ENCODE data around the gene CACNA1B.
"Not testable (repeated sequence)": the region's sequence is repeated elsewhere in the genome, so short reads cannot be mapped to it uniquely, and the experiment has no call there.

Gene CACNA1B

GRCh38 chr9:137877506-137878122 is at the start of gene CACNA1B:
TSS of gene CACNA1B (plus strand) at chr9:137877782. CDS start at chr9:137877934, 152 bp downstream.
- not testable (repeated sequence) for DNase-seq

- DNase-seq = no peak
Measured at GRCh38 chr9:137827908-137828526, 49.6 kb upstream of the CACNA1B start.

- no peak for DNase-seq
Measured at GRCh38 chr9:137828527-137829259, 48.9 kb upstream of the CACNA1B start.

- DNase-seq = no peak
Measured at GRCh38 chr9:137829260-137829996, 48.2 kb upstream of the CACNA1B start.

- DNase-seq = no peak
Measured at GRCh38 chr9:137832191-137832700, 45.3 kb upstream of the CACNA1B start.

GRCh38 chr9:137832830-137833590 is 44.6 kb upstream of the CACNA1B start:
- DNase-seq = no peak

- DNase-seq = no peak
Measured at GRCh38 chr9:137833721-137834613, 43.6 kb upstream of the CACNA1B start.

GRCh38 chr9:137834846-137835546 is 42.6 kb upstream of the CACNA1B start:
- DNase-seq = no peak

- no peak for DNase-seq
Measured at GRCh38 chr9:137836151-137836830, 41.3 kb upstream of the CACNA1B start.

- DNase-seq = no peak
Measured at GRCh38 chr9:137836831-137837241, 40.7 kb upstream of the CACNA1B start.

GRCh38 chr9:137837345-137838278 is 40.0 kb upstream of the CACNA1B start:
- no peak for DNase-seq

- DNase-seq = no peak
Measured at GRCh38 chr9:137838576-137838975, 39.0 kb upstream of the CACNA1B start.

GRCh38 chr9:137843355-137843754 is 34.2 kb upstream of the CACNA1B start:
- no peak for DNase-seq

GRCh38 chr9:137851516-137852267 is 25.9 kb upstream of the CACNA1B start:
- no peak for DNase-seq

- no peak for DNase-seq
Measured at GRCh38 chr9:137853392-137853995, 24.1 kb upstream of the CACNA1B start.

GRCh38 chr9:137860361-137860760 is 17.2 kb upstream of the CACNA1B start:
- no peak for DNase-seq

- no peak for DNase-seq
Measured at GRCh38 chr9:137865581-137866145, 11.9 kb upstream of the CACNA1B start.

Measured in stimulated activated CD4-positive, alpha-beta T cell treated with anti-CD3 and anti-CD28 coated beads, Interleukin-4, amount 100 ng/mL, for 24 hours (primary cell).